ENCODE data around the gene SULT2A1.
"Not testable (repeated sequence)": the region's sequence is repeated elsewhere in the genome, so short reads cannot be mapped to it uniquely, and the experiment has no call there.

The SULT2A1 gene

DNA sequence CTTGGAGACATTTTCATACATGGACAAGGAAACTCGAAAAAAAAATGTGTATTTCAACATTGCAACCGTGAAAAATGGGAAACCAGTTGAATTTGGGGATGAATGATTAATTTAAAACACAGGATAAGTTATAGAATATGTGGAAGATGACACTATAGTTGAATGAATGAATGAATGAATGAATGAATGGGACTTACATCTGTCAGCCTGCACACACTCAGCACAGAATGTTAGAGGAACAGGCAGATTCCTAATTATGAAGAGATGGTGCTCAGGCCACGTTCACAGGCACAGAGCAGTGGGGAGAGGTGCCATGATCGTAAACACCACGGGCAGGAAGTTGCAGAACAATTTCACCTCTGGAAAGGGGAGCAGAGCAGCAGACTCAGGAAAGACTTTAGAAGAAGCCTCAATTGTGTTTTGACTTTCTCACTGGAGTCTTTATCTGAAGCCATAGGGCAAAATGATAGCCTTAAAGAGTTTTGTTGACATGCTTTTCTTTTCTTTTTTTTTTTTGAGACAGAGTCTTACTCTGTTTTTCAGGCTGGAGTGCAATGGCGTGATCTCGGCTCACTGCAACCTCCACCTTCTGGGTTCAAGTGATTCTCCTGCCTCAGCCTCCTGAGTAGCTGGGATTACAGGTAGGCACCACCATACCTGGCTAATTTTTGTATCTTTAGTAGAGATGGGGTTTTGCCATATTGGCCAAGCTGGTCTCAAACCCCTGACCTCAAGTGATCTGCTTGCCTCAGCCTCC lies 4.9 kb upstream of the SULT2A1 start:
- Histone ChIP-seq H3K36me3 (ENCODE audit: control insufficient read depth, insufficient read depth, low read length) (no peaks in the 10 kb centered on the region), H3K27ac (ENCODE audit: low read depth, low read length) (no peak overlapping the region), H3K4me3 (ENCODE audit: low read length) (no peak overlapping the region), H3K4me1 (ENCODE audit: control insufficient read depth, insufficient read depth, low read length) (no peaks in the 10 kb centered on the region), H3K27me3 (ENCODE audit: control insufficient read depth, insufficient read depth, low read length) (no peaks in the 10 kb centered on the region), H3K9ac (ENCODE audit: low read length) (no peak overlapping the region)

GRCh38 chr19:47885067-47885463 lies 1.1 kb downstream of the SULT2A1 start:
- H3K4me1 ChIP-seq (ENCODE audit: control insufficient read depth, insufficient read depth, low read length) = no peaks in the 10 kb centered on the region
- H3K36me3 ChIP-seq (ENCODE audit: control insufficient read depth, insufficient read depth, low read length) = no peaks in the 10 kb centered on the region
- H3K27ac ChIP-seq (ENCODE audit: low read depth, low read length) = no peak overlapping the region
- no peaks in the 10 kb centered on the region for H3K27me3 ChIP-seq (ENCODE audit: control insufficient read depth, insufficient read depth, low read length)
- H3K4me3 ChIP-seq (ENCODE audit: low read length) = no peak overlapping the region
- no peak overlapping the region for H3K9ac ChIP-seq (ENCODE audit: low read length)

- no peak overlapping the region for H3K9ac ChIP-seq (ENCODE audit: low read length)
- no peak overlapping the region for H3K4me3 ChIP-seq (ENCODE audit: low read length)
- H3K4me1 ChIP-seq (ENCODE audit: control insufficient read depth, insufficient read depth, low read length) = no peaks in the 10 kb centered on the region
- no peak overlapping the region for H3K27ac ChIP-seq (ENCODE audit: low read depth, low read length)
- no peaks in the 10 kb centered on the region for H3K36me3 ChIP-seq (ENCODE audit: control insufficient read depth, insufficient read depth, low read length)
- no peaks in the 10 kb centered on the region for H3K27me3 ChIP-seq (ENCODE audit: control insufficient read depth, insufficient read depth, low read length)
Observed at GRCh38 chr19:47882890-47883289, 3.2 kb downstream of the SULT2A1 start.

DNA sequence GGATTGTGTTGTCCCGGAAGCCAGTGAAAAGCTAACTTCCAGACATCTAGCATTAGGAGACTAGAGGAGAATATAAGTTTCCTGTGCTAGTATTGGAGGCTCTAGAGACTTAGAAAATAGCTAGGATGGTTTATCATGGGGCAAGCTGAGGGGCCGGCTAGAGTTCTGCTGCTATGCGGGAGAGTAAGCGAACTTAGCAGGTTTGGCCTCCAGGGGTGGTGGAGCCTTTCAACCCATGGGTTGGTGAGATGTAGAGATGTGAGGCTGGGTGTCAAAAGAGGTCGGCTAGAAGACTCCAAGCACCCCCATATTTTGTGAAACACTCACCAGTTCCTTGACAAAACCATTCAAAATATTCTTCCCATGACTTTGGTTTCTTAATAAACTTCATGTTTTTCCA lies 4.4 kb downstream of the SULT2A1 start:
- H3K9ac ChIP-seq (ENCODE audit: low read length) = no peak overlapping the region
- no peak overlapping the region for H3K27ac ChIP-seq (ENCODE audit: low read depth, low read length)
- no peaks in the 10 kb centered on the region for H3K36me3 ChIP-seq (ENCODE audit: control insufficient read depth, insufficient read depth, low read length)
- no peak overlapping the region for H3K4me3 ChIP-seq (ENCODE audit: low read length)
- no peaks in the 10 kb centered on the region for H3K27me3 ChIP-seq (ENCODE audit: control insufficient read depth, insufficient read depth, low read length)
- no peaks in the 10 kb centered on the region for H3K4me1 ChIP-seq (ENCODE audit: control insufficient read depth, insufficient read depth, low read length)

- H3K4me3 ChIP-seq (ENCODE audit: low read length); H3K27ac ChIP-seq (ENCODE audit: low read depth, low read length); H3K4me1 ChIP-seq (ENCODE audit: control insufficient read depth, insufficient read depth, low read length); H3K36me3 ChIP-seq (ENCODE audit: control insufficient read depth, insufficient read depth, low read length); H3K27me3 ChIP-seq (ENCODE audit: control insufficient read depth, insufficient read depth, low read length); H3K9ac ChIP-seq (ENCODE audit: low read length): not testable (repeated sequence)
Observed at GRCh38 chr19:47879385-47879784, 6.7 kb downstream of the SULT2A1 start.

DNA sequence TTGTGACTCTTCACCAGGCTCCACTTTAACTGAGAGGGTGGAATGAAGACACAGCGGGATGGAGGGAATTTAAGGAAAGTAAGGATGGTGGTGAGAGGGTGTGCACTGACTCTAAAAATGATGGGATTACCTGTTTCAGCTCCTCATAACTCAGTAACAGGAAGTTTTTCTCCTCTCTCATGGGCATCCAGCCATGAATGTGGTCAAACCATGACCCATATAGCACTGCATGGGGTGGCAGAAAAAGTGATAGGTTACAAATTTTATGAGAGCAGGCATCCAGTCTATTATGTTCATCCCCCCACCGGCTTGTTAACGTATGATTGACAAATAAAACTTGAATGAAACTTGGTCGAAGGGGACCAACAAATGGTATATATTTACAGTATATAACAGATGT lies 7.2 kb downstream of the SULT2A1 start:
- Histone ChIP-seq H3K4me3 (ENCODE audit: low read length) (no peak overlapping the region), H3K4me1 (ENCODE audit: control insufficient read depth, insufficient read depth, low read length) (no peaks in the 10 kb centered on the region), H3K9ac (ENCODE audit: low read length) (no peak overlapping the region), H3K36me3 (ENCODE audit: control insufficient read depth, insufficient read depth, low read length) (no peaks in the 10 kb centered on the region), H3K27me3 (ENCODE audit: control insufficient read depth, insufficient read depth, low read length) (no peaks in the 10 kb centered on the region), H3K27ac (ENCODE audit: low read depth, low read length) (no peak overlapping the region)

- Histone ChIP-seq H3K27ac (ENCODE audit: low read depth, low read length) (no peak overlapping the region), H3K4me1 (ENCODE audit: control insufficient read depth, insufficient read depth, low read length) (no peaks in the 10 kb centered on the region), H3K27me3 (ENCODE audit: control insufficient read depth, insufficient read depth, low read length) (no peaks in the 10 kb centered on the region), H3K36me3 (ENCODE audit: control insufficient read depth, insufficient read depth, low read length) (no peaks in the 10 kb centered on the region), H3K9ac (ENCODE audit: low read length) (no peak overlapping the region), H3K4me3 (ENCODE audit: low read length) (no peak overlapping the region)
Observed at GRCh38 chr19:47865166-47865565, 20.9 kb downstream of the SULT2A1 start.

GRCh38 chr19:47863514-47863936 lies 22.6 kb downstream of the SULT2A1 start:
- H3K27ac ChIP-seq (ENCODE audit: low read depth, low read length) = no peak overlapping the region
- no peak overlapping the region for H3K4me3 ChIP-seq (ENCODE audit: low read length)
- no peaks in the 10 kb centered on the region for H3K4me1 ChIP-seq (ENCODE audit: control insufficient read depth, insufficient read depth, low read length)
- no peak overlapping the region for H3K9ac ChIP-seq (ENCODE audit: low read length)
- no peaks in the 10 kb centered on the region for H3K27me3 ChIP-seq (ENCODE audit: control insufficient read depth, insufficient read depth, low read length)
- no peaks in the 10 kb centered on the region for H3K36me3 ChIP-seq (ENCODE audit: control insufficient read depth, insufficient read depth, low read length)

- Histone ChIP-seq H3K36me3 (ENCODE audit: control insufficient read depth, insufficient read depth, low read length) (no peaks in the 10 kb centered on the region), H3K27me3 (ENCODE audit: control insufficient read depth, insufficient read depth, low read length) (no peaks in the 10 kb centered on the region), H3K27ac (ENCODE audit: low read depth, low read length) (no peak overlapping the region), H3K4me1 (ENCODE audit: control insufficient read depth, insufficient read depth, low read length) (no peaks in the 10 kb centered on the region), H3K9ac (ENCODE audit: low read length) (no peak overlapping the region), H3K4me3 (ENCODE audit: low read length) (no peak overlapping the region)
Observed at GRCh38 chr19:47861630-47862029, 24.5 kb downstream of the SULT2A1 start.

DNA sequence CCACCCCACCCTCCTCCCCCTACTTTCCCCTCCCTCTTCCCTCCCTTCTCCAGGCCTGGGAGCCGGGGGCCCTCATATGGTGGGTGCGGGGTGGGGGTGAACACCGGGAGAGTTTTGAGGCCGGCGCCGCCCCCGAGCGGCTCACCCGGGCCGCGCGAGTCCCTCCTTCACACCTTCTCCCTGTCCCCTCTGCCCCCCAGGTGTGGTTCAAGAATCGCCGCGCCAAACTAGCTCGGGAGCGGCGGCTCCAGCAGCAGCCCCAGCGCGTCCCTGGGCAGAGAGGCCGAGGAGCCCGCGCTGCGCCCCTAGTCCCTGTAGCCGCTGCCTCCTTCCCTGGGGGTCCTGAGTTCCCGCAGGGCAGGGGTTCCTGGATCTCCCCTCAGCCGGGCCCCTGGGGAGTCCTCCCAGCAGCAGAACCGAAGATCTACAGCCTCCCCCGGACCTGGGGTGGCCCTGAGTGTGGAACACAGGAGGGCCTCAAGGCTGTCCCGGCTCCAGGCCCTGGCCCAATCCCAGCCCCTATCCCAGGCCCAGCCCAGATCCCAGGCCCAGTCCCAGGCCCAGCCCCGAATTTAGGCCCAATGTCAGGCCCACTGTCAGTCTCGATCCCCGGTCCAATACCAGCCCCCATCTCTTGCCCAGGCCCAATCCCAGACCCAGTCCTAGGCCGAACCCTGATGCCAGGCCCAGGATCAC lies 25.4 kb downstream of the SULT2A1 start:
- no peak overlapping the region for H3K27ac ChIP-seq (ENCODE audit: low read depth, low read length)
- no peaks in the 10 kb centered on the region for H3K27me3 ChIP-seq (ENCODE audit: control insufficient read depth, insufficient read depth, low read length)
- no peaks in the 10 kb centered on the region for H3K4me1 ChIP-seq (ENCODE audit: control insufficient read depth, insufficient read depth, low read length)
- no peak overlapping the region for H3K9ac ChIP-seq (ENCODE audit: low read length)
- no peaks in the 10 kb centered on the region for H3K36me3 ChIP-seq (ENCODE audit: control insufficient read depth, insufficient read depth, low read length)
- H3K4me3 ChIP-seq (ENCODE audit: low read length) = no peak overlapping the region

DNA sequence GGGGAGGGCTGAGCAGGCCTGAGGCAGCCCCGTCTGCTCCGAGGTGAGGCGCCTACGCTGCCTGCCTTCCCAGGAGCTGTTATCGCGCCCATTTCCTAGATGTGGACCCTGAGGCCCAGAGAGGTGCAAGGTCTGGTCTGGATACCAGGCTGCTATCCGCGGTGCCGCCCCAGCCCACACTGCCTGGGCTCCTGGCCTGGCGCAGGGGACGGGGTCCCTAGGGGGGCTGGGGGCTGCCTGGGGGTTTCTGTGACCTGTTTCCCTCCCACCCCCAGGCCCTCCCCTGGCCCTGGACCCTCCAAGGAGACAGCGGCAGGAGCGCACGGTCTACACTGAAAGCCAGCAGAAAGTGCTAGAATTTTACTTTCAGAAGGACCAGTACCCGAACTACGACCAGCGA lies 26.3 kb downstream of the SULT2A1 start:
- not testable (repeated sequence) for H3K27me3 ChIP-seq (ENCODE audit: control insufficient read depth, insufficient read depth, low read length)

DNA sequence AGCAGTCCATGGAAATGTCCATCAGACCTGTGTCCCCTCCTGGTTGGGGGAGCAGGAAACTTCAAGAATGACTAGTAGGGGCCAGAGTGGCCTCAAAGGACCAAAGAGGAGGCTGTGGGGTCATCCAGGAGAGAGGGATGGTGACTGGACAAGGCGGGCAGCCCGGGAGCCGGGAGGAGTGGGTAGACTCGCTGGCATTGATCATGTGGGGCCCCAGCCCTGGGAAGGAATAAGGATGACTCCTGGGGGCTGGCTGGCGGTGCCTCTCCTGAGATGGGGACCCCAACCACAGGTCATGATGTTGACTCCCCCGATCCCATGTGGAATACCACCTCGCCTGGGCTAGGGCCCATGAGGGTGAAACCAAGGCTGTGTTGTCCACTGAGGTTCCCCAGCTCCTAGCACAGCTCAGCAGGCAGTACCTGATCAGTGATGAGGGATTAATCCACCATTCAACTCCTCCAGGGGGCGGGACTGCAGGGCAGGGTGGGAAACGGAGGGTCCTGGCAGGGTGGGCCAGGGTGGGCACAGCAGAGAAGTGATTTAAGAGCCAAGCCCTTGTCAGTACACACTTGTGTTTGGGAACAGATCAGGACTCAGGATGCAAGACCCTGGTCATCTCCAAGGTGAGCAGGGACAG lies 27.3 kb downstream of the SULT2A1 start, which contains the start of gene TPRX2:
TSS of gene TPRX2 (plus strand) at position 590 of the 640 bp plus-strand sequence. CDS start at position 602, 12 bp downstream.
- not testable (repeated sequence) for H3K9ac ChIP-seq (ENCODE audit: low read length); H3K4me3 ChIP-seq (ENCODE audit: low read length); H3K27ac ChIP-seq (ENCODE audit: low read depth, low read length); H3K36me3 ChIP-seq (ENCODE audit: control insufficient read depth, insufficient read depth, low read length); H3K27me3 ChIP-seq (ENCODE audit: control insufficient read depth, insufficient read depth, low read length); H3K4me1 ChIP-seq (ENCODE audit: control insufficient read depth, insufficient read depth, low read length)

More for the DNA sequence above, 26.3 kb downstream of the SULT2A1 start:
- H3K9ac ChIP-seq (ENCODE audit: low read length); H3K4me3 ChIP-seq (ENCODE audit: low read length); H3K4me1 ChIP-seq (ENCODE audit: control insufficient read depth, insufficient read depth, low read length); H3K27ac ChIP-seq (ENCODE audit: low read depth, low read length); H3K36me3 ChIP-seq (ENCODE audit: control insufficient read depth, insufficient read depth, low read length): not testable (repeated sequence)

Measured in rectal smooth muscle tissue (tissue), 1 donor.